HG03575 (cell line): ENCODE results near the gene SHC4.

Experiments
- ATAC-seq: cut with Tn5 transposase; IDR thresholded peaks from one replicate; pipeline ENCODE4 v1.9.1; 2021; ENCODE audit not compliant: unreplicated experiment, insufficient number of reproducible peaks, low FRiP score; ENCODE audit errors: extremely low read depth

SHC4 gene

GRCh38 chr15:48785712-48786111, 178.0 kb downstream of the SHC4 start:
- ATAC-seq, result no peak

GRCh38 chr15:48785195-48785594, 178.5 kb downstream of the SHC4 start:
- no peak for ATAC-seq

GRCh38 chr15:48784756-48785155, 179.0 kb downstream of the SHC4 start:
- ATAC-seq, result no peak

GRCh38 chr15:48782911-48783310, 180.8 kb downstream of the SHC4 start:
- ATAC-seq, result no peak

GRCh38 chr15:48781481-48782081, 182.1 kb downstream of the SHC4 start:
- ATAC-seq, result no peak

GRCh38 chr15:48781017-48781416, 182.7 kb downstream of the SHC4 start:
- ATAC-seq, result no peak

- no peak for ATAC-seq
Observed at GRCh38 chr15:48778331-48778730, 185.4 kb downstream of the SHC4 start.

GRCh38 chr15:48777645-48778330, 185.9 kb downstream of the SHC4 start:
- no peak for ATAC-seq

- no peak for ATAC-seq
Observed at GRCh38 chr15:48775546-48775945, 188.2 kb downstream of the SHC4 start.

- ATAC-seq, result no peak
Observed at GRCh38 chr15:48774484-48774883, 189.2 kb downstream of the SHC4 start.
